Occipital lobe (tissue), 2 donors: Measurements from ENCODE around the gene PDE1A. TPM values are rescaled to one million over a fixed set of nuclear protein-coding genes. Genes with fewer than 3 reads are reported as not detected.

Source experiments
- DNase-seq: peaks from one replicate; lab custom pipeline; 2025; lab: John Stamatoyannopoulos, UW
- total RNA-seq: library from RNA; depleted of rRNA; stranded (reverse); fragments of >200 nt; gene quantifications from one replicate; pipeline ENCODE4 v1.2.3, GENCODE V29; 2014

Gene PDE1A
- total RNA-seq, 1 donor from 2014 or later: 42.1 TPM

GRCh38 chr2:182359027-182359989 lies 67.5 kb downstream of the PDE1A start:
- DNase-seq: no peak

GRCh38 chr2:182358601-182359000 lies 68.2 kb downstream of the PDE1A start:
- no peak for DNase-seq

- DNase-seq: no peak
Measured at GRCh38 chr2:182355815-182356214, 71.0 kb downstream of the PDE1A start.

- no peak for DNase-seq
Measured at GRCh38 chr2:182351427-182351826, 75.4 kb downstream of the PDE1A start.

GRCh38 chr2:182349268-182349667 lies 77.6 kb downstream of the PDE1A start:
- DNase-seq: no peak

- DNase-seq: no peak
Measured at GRCh38 chr2:182345384-182345783, 81.5 kb downstream of the PDE1A start.

GRCh38 chr2:182330451-182331305 lies 96.2 kb downstream of the PDE1A start:
- no peak for DNase-seq

- DNase-seq: no peak
Measured at GRCh38 chr2:182324665-182325064, 102.2 kb downstream of the PDE1A start.

GRCh38 chr2:182321096-182321495 lies 105.7 kb downstream of the PDE1A start:
- no peak for DNase-seq

GRCh38 chr2:182319556-182320505 lies 107.0 kb downstream of the PDE1A start:
- DNase-seq: no peak

GRCh38 chr2:182318466-182319220 lies 108.2 kb downstream of the PDE1A start:
- no peak for DNase-seq

- DNase-seq: no peak
Measured at GRCh38 chr2:182316950-182317349, 109.9 kb downstream of the PDE1A start.

- DNase-seq: no peak
Measured at GRCh38 chr2:182302972-182303371, 123.9 kb downstream of the PDE1A start.

- no peak for DNase-seq
Measured at GRCh38 chr2:182302174-182302573, 124.7 kb downstream of the PDE1A start.

GRCh38 chr2:182301093-182301492 lies 125.7 kb downstream of the PDE1A start:
- no peak for DNase-seq

GRCh38 chr2:182300608-182301007 lies 126.2 kb downstream of the PDE1A start:
- no peak for DNase-seq

GRCh38 chr2:182299632-182300031 lies 127.2 kb downstream of the PDE1A start:
- DNase-seq: no peak

GRCh38 chr2:182298456-182298855 lies 128.4 kb downstream of the PDE1A start:
- DNase-seq: no peak

GRCh38 chr2:182291296-182291695 lies 135.5 kb downstream of the PDE1A start:
- no peak for DNase-seq

GRCh38 chr2:182283512-182283911 lies 143.3 kb downstream of the PDE1A start:
- no peak for DNase-seq
